HG03439 (cell line): ENCODE data around the gene AIFM1.

Source experiments
- ATAC-seq: cut with Tn5 transposase; IDR thresholded peaks from one replicate; pipeline ENCODE4 v1.9.1; 2021; ENCODE audit warnings: mild to moderate bottlenecking, moderate library complexity; ENCODE audit not compliant: unreplicated experiment

AIFM1 gene

DNA sequence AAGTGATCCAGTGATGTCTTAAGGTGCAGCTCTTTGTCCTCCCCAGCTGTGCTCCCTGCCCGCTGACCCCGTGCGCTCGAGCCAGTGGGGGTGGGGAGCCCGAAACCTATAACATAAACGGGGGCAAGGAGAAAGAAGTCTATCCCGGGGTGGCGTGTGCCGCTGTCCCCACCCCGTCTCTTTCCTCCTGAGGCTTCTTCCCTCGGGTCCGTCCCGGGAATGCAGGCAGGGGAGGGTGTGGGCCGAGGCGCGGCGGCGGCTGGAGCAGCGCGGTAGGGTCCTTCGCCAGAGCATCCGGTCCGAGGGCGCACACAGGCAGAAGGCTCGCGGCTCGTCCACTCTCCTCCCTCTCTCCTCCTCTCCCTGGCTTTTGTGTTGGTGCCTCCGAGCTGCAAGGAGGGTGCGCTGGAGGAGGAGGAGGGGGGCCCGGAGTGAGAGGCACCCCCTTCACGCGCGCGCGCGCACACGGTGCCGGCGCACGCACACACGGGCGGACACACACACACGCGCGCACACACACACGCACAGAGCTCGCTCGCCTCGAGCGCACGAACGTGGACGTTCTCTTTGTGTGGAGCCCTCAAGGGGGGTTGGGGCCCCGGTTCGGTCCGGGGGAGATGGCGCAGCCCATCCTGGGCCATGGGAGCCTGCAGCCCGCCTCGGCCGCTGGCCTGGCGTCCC lies 5.9 kb upstream of the AIFM1 start, which contains the start of gene RAB33A:
Gene RAB33A, plus strand, starts transcription at position 517 of the 681 bp plus-strand sequence. Its CDS starts 101 bp downstream, at position 618.
- peak; percentile 15 for ATAC-seq

DNA sequence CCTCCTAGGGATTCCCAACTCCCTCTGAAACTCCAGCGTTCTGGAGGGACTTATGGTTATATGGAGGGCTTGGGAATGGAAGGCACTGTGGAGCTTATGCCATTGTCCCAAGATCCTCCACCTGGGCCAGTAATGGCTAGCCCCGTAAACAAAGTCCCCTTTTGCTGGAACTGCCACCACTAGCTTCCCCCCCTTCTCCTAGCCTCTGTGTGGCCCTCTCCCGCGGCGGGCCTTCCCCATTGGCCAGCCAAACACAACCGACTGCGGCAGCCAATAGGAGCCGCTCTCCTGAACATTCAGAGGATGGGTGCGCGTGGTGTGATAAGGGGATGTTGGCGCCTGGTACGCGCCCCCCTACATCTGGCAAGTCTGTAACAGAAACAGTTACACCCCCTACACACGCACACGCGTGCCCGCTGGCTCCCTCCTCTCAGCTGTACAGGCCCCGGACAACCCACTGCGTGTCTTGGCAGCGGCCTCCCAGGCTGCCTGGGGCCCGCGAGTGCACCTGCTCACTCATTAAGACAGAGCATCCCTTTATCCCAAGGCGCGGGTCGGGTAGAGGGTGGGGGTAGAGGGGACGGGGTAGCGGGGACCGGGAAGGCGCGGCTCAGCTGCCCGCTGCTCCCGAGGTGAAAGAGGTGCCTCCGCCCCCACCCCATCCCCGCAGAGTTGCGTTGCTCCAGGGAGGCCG lies 5.3 kb upstream of the AIFM1 start:
- peak; percentile 59 for ATAC-seq

DNA sequence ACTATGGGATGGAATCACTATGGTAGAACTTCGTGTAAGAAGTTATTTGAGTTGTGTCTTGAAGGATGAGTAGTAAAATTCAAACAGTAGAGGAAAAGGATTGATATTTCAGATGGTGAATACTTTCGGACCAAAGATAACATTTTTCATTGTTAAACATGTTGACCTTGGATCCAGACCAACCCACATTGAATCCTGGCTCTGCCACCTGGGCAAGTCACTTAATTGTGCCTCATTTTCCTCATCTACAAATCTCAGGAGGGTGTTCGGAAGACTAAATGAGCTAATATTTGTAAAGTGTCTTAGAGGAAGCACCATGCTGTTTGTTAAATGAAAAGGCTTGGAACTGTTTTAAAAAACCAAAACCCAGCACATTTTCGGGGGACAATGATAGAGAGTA lies 1.4 kb upstream of the AIFM1 start:
- no peak for ATAC-seq

- no peak for ATAC-seq
Measured at GRCh38 chrX:130166503-130166777, 799 bp upstream of the AIFM1 start.

- no peak for ATAC-seq
Measured at GRCh38 chrX:130165181-130165702, 399 bp downstream of the AIFM1 start.

GRCh38 chrX:130163398-130163797 lies 2.2 kb downstream of the AIFM1 start:
- no peak for ATAC-seq

DNA sequence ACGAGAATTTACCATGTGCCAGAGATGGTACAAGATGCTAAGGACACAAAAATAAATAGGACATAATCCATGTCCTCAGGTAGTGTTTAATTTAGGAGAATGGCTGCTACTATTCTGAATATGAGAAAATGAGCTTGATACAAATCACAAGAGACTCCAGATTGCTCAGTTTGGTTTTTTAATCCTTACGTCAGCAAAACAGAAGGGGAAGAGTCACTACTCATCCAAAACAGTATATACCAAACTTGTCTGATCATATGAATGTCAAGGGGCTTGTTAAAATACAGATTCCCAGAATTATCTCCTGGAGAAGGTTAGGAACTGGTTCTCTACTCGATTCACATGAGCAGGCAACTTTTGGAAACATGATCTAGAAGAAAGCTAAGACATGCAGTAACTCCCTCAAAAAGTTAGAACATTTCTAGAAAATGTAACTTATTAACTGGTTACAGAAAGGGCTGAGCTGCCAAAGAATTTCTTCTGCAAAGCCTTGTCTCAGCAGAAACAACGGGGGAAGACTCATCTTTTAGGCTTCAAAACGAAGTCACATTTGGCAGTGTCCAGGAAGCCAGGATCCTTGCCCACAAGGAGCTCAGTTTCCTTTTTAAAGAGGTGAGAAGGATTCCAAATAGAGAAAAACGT lies 3.4 kb downstream of the AIFM1 start:
- ATAC-seq: no peak

DNA sequence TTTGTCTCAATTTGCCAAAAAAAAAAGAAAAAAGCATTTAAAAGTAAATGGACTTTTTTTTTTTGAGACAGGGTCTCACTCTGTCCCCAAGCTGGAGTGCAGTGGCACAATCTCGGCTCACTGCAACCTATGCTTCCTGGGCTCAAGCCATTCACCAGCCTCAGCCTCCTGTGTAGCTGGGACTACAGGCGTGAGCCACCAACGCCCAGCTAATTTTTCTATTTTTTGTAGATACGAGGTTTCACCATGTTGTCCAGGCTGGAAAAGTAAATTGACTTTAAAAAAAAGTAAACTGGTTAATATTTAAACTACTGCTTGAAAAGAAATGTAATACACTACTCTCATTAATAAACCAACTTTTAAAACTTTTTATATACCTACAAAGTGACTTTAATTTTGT lies 5.9 kb downstream of the AIFM1 start:
- no peak for ATAC-seq

DNA sequence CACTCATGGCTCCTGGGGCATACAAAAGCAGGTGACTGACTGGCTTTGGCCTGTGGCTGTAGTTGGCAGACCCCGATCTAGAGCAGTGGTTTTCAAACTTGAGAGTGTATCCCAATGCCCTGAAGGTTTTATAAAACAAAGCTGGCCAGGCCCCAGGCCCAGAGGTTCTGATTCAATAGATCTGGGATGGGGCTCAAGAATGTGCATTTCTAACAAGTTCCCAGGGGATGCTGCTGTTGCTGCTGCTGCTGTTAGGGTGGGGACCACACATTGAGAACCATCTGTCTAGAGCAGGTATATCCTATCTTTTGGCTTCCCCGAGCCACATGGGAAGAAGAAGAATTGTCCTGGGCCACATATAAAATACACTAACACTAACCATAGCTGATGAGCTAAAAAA lies 7.3 kb downstream of the AIFM1 start:
- no peak for ATAC-seq

- ATAC-seq: no peak
Measured at GRCh38 chrX:130155564-130155963, 10.1 kb downstream of the AIFM1 start.

DNA sequence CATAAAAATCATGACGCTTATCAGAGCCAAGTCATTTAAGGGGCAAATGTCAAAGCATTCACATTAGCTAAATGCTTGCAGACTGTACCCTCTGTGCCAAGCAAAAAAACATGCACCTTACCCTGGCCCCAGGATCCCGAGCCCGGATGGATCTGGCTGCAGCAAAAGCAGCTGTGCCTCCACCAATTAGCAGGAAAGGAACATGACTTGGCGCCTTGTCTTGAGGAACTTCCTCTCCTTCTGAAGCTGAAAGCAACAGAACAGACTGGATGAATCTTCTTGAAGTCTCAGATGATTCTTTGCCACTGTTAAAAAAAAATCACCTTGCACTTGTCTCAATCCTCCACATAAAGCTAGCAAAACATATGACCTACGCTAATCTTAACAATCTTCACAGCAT lies 18.0 kb downstream of the AIFM1 start:
- no peak for ATAC-seq

- ATAC-seq: no peak
Measured at GRCh38 chrX:130145123-130145522, 20.5 kb downstream of the AIFM1 start.

- no peak for ATAC-seq
Measured at GRCh38 chrX:130144509-130144908, 21.1 kb downstream of the AIFM1 start.

DNA sequence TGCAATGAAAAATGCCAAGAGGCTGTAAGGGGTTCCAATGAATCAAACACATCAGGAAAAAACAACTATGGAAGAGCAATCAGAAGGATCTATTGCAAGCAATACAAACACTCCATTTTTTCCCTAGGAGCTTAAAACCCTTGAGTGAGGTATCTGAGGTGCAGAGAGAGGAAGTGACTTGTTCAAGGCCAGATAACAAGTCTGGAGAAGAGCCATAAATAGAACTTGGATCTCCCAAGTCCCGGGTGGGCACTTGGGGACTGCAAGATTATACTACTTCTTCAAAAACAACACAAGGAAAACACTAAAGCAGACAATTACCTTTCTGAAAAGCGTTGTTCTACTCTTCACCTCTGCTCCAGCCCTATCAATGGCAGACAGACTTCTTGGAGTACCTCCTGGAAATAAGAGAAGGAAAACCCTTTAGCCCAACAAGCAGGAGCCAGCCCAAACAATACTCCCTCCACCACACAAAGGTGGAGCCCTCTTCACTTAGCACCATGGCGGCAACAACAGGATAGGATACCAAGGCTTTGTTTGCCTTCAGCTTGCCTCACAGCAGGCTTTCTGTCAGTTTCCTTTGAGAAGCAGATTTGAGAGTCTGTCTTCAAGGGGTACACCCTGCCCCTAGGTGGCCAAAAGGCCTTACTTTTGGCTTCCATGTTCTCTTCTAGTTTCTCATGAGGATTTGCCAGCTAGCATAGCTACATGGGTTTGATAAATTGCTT lies 26.0 kb downstream of the AIFM1 start:
- ATAC-seq: no peak

- no peak for ATAC-seq
Measured at GRCh38 chrX:130136961-130137360, 28.7 kb downstream of the AIFM1 start.

- ATAC-seq: no peak
Measured at GRCh38 chrX:130136496-130136895, 29.1 kb downstream of the AIFM1 start.

DNA sequence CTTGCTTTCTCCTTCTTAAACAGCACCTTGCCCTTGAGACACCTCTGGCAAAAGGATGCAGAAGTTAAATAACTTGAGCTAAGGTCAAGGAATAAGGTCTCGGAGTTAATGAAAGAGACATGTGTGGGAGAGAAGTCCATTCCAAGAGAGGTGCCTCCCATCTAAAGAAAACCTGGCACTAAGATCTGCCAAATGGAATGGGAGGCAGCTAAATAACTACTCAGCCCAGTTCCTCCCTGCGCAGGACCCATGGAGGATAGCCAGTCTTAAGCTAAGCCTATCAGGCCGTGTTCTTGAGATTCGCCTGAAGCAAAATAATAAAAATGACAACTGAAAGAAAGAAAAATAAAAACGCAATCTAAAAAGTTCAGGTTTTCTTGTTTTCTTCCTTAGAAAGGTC lies 34.7 kb downstream of the AIFM1 start:
- ATAC-seq: no peak

GRCh38 chrX:130125091-130125874 lies 40.4 kb downstream of the AIFM1 start:
- ATAC-seq: no peak

- ATAC-seq: no peak
Measured at GRCh38 chrX:130124577-130124976, 41.1 kb downstream of the AIFM1 start.

DNA sequence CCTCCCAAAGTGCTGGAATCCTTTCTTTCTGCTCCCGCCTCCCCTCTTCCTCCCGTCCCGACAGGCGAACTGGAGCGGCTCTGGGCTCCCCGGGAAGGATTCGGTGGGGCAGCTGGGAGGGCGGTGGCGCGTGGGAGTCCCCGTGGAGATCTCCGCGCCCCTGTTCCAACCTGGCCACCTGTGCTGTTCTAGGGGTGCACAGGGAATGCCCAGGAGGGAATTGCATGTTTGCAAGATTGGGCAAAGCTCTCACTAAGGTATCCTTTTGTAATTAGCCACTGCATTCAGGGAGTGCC lies 44.2 kb downstream of the AIFM1 start:
- ATAC-seq: no peak
